IMR-90 (cell line): ENCODE data around the gene SFTPA1. TPM values are rescaled to one million over a fixed set of nuclear protein-coding genes. Genes with fewer than 3 reads are reported as not detected.

Experiments used
- ATAC-seq: fragments of 200-7000 bp; cut with Tn5 transposase; 2 replicates; pipeline ENCODE4 v1.9.1; 2020; ENCODE audit warnings: low read depth, mild to moderate bottlenecking, moderate library complexity
- BruUV-seq: library from RNA; stranded (reverse); fragments of 400-500 nt; replicated peaks from 2 replicates; lab custom pipeline; 2021; lab: Mats Ljungman, UMichigan
- CTCF ChIA-PET: fragments of 300-600 bp; formaldehyde crosslinking; extraction: SDS; loops from one replicate; lab custom pipeline; 2021; ENCODE audit warnings: antibody characterized with exemption; lab: Yijun Ruan, JAX
- POLR2A ChIA-PET: fragments of 300-600 bp; sonication (Branson Sonifier 250); formaldehyde crosslinking; loops from one replicate; lab custom pipeline; 2022; ENCODE audit warnings: antibody characterized with exemption; ENCODE audit not compliant: unreplicated experiment; lab: Charles Lee
- DNase-seq: peaks from one replicate; pipeline ENCODE4 v3.0.0; 2013
- H2AFZ ChIP-seq: replicated peaks from 2 replicates; pipeline ENCODE3; 2013; ENCODE audit warnings: low read length, mild to moderate bottlenecking; ENCODE audit not compliant: poor library complexity
- H2AK5ac ChIP-seq: 2 replicates; pipeline ENCODE4 v1.6.1; 2013; ENCODE audit warnings: low read depth, low read length, inconsistent platforms
- H2AK9ac ChIP-seq: replicated peaks from 2 replicates; pipeline ENCODE3; 2013; ENCODE audit warnings: mild to moderate bottlenecking, low read depth, low read length, moderate library complexity; ENCODE audit not compliant: poor library complexity
- H2BK120ac ChIP-seq: 2 replicates; pipeline ENCODE4 v1.6.1; 2013; ENCODE audit warnings: low read depth, low read length, inconsistent platforms
- H2BK15ac ChIP-seq: 3 replicates; pipeline ENCODE4 v1.6.1; 2013; ENCODE audit warnings: low read depth, low read length, inconsistent platforms
- H2BK20ac ChIP-seq: 2 replicates; pipeline ENCODE4 v1.6.1; 2013; ENCODE audit warnings: low read depth, mild to moderate bottlenecking, inconsistent platforms, low read length, moderate library complexity
- H2BK5ac ChIP-seq: 2 replicates; pipeline ENCODE4 v1.6.1; 2013; ENCODE audit warnings: mild to moderate bottlenecking, low read depth, low read length, inconsistent platforms; ENCODE audit not compliant: poor library complexity, severe bottlenecking
- H3K14ac ChIP-seq: replicated peaks from 2 replicates; pipeline ENCODE4 v1.6.1; 2013; ENCODE audit warnings: low read depth, low read length, inconsistent platforms
- H3K18ac ChIP-seq: 2 replicates; pipeline ENCODE4 v1.6.1; 2013; ENCODE audit warnings: low read depth, low read length, control low read depth
- H3K23ac ChIP-seq: 2 replicates; pipeline ENCODE4 v1.6.1; 2013; ENCODE audit warnings: low read depth, low read length, inconsistent platforms
- H3K27ac ChIP-seq: 2 replicates; pipeline ENCODE4 v1.5.1; 2013; ENCODE audit warnings: mild to moderate bottlenecking, control low read depth, low read length; ENCODE audit not compliant: insufficient read depth
- H3K27me3 ChIP-seq: 2 replicates; pipeline ENCODE4 v1.6.1; 2013; ENCODE audit warnings: low read length; ENCODE audit not compliant: control insufficient read depth, insufficient read depth
- H3K36me3 ChIP-seq: 2 replicates; pipeline ENCODE4 v1.6.1; 2013; ENCODE audit warnings: low read length, mixed read lengths; ENCODE audit not compliant: control insufficient read depth, insufficient read depth
- H3K4ac ChIP-seq: 2 replicates; pipeline ENCODE4 v1.6.1; 2013; ENCODE audit warnings: low read depth, low read length, inconsistent platforms
- H3K4me1 ChIP-seq: 2 replicates; pipeline ENCODE4 v1.6.1; 2013; ENCODE audit warnings: low read length, mixed read lengths; ENCODE audit not compliant: control insufficient read depth, insufficient read depth
- H3K4me2 ChIP-seq: 2 replicates; pipeline ENCODE4 v1.6.1; 2013; ENCODE audit warnings: low read depth, mild to moderate bottlenecking, control low read depth, low read length, moderate library complexity
- H3K4me3 ChIP-seq: 2 replicates; pipeline ENCODE4 v1.5.1; 2013; ENCODE audit warnings: low read depth, mild to moderate bottlenecking, control low read depth, low read length, moderate library complexity; ENCODE audit not compliant: insufficient read depth
- H3K56ac ChIP-seq: 2 replicates; pipeline ENCODE4 v1.6.1; 2013; ENCODE audit warnings: low read length, inconsistent platforms; ENCODE audit not compliant: insufficient read depth; ENCODE audit errors: extremely low read depth
- H3K79me1 ChIP-seq, 2 experiments: 2 replicates each; pipeline ENCODE4 v1.6.1; 2013; ENCODE audit warnings: low read length in 2 of 2, inconsistent platforms in 1 of 2, low read depth in 1 of 2
- H3K9ac ChIP-seq: 2 replicates; pipeline ENCODE4 v1.6.1; 2013; ENCODE audit warnings: low read depth, low read length, control low read depth
- H3K9me1 ChIP-seq: 2 replicates; pipeline ENCODE4 v1.6.1; 2013; ENCODE audit warnings: low read length, inconsistent platforms; ENCODE audit not compliant: insufficient read depth
- H3K9me3 ChIP-seq: 2 replicates; pipeline ENCODE4 v1.6.1; 2013; ENCODE audit warnings: low read length; ENCODE audit not compliant: control insufficient read depth, insufficient read depth
- H4K20me1 ChIP-seq: 2 replicates; pipeline ENCODE4 v1.6.1; 2013; ENCODE audit warnings: low read length, inconsistent platforms; ENCODE audit not compliant: insufficient read depth
- H4K5ac ChIP-seq: 2 replicates; pipeline ENCODE4 v1.6.1; 2013; ENCODE audit warnings: mild to moderate bottlenecking, low read depth, low read length, control low read depth
- H4K8ac ChIP-seq, 2 experiments: 2 replicates each; pipeline ENCODE4 v1.6.1; 2013; ENCODE audit warnings: low read depth in 2 of 2, low read length in 2 of 2, control low read depth in 1 of 2, inconsistent platforms in 1 of 2
- H4K91ac ChIP-seq: 2 replicates; pipeline ENCODE4 v1.6.1; 2013; ENCODE audit warnings: low read depth, low read length, inconsistent platforms; ENCODE audit not compliant: insufficient read depth
- CEBPB ChIP-seq: IDR thresholded peaks from 2 replicates; pipeline ENCODE4 v1.6.1; 2012; ENCODE audit warnings: low read depth, low read length, improper control_type of control experiment
- FOS ChIP-seq: fragments of 150-350 bp; IDR thresholded peaks from 2 replicates; pipeline ENCODE4 v1.6.1; 2016; ENCODE audit warnings: low read depth, low read length
- MAFK ChIP-seq: IDR thresholded peaks from 2 replicates; pipeline ENCODE4 v1.6.1; 2012; ENCODE audit warnings: low read depth, low read length, improper control_type of control experiment
- MAZ ChIP-seq: IDR thresholded peaks from 2 replicates; pipeline ENCODE4 v1.6.1; 2012; ENCODE audit warnings: low read depth, mild to moderate bottlenecking, low read length, improper control_type of control experiment, moderate library complexity, borderline replicate concordance
- MXI1 ChIP-seq: IDR thresholded peaks from 2 replicates; pipeline ENCODE4 v1.6.1; 2012; ENCODE audit warnings: low read depth, mild to moderate bottlenecking, low read length, moderate library complexity, borderline replicate concordance
- NFE2L2 ChIP-seq: fragments of 150-350 bp; IDR thresholded peaks from 2 replicates; pipeline ENCODE4 v1.6.1; 2016; ENCODE audit warnings: low read depth, mild to moderate bottlenecking, low read length
- RCOR1 ChIP-seq: IDR thresholded peaks from 2 replicates; pipeline ENCODE4 v1.6.1; 2012; ENCODE audit warnings: mild to moderate bottlenecking, low read length, improper control_type of control experiment; ENCODE audit not compliant: insufficient replicate concordance
- SMC3 ChIP-seq: fragments of 150-350 bp; IDR thresholded peaks from 2 replicates; pipeline ENCODE4 v1.6.1; 2016; ENCODE audit warnings: low read depth, mild to moderate bottlenecking, antibody characterized with exemption, low read length, moderate library complexity
- dilution Hi-C: fragments of 300-500 bp; cut with HindIII; formaldehyde crosslinking; loops from one replicate; pipeline ENCODE4 v1.14.3; 2018; ENCODE audit warnings: low sequenced_read_pairs; ENCODE audit not compliant: unreplicated experiment
- in situ Hi-C: fragments of 300-500 bp; cut with MboI; formaldehyde crosslinking; loops from 3 replicates; pipeline ENCODE4 v1.14.3; 2019; ENCODE audit warnings: low sequenced_read_pairs, inconsistent platforms, mixed read lengths
- intact Hi-C: fragments of 100-400 bp; cut with micrococcal nuclease; formaldehyde crosslinking; loops from 2 replicates; pipeline ENCODE4 v1.10.0; 2022
- polyA plus RNA-seq, 3 experiments: library from polyadenylated mRNA; depleted of rRNA; stranded (reverse); fragments of >200 nt; gene quantifications; 2 replicates each; pipeline ENCODE4 v1.2.3, GENCODE V29; 2012; ENCODE audit warnings: low replicate concordance in 1 of 3
- total RNA-seq: library from RNA; depleted of rRNA; stranded (reverse); fragments of >200 nt; gene quantifications from 2 replicates; pipeline ENCODE4 v1.2.3, GENCODE V29; 2012
- TF ChIP-seq, protein P1 (sequence below): conservative IDR thresholded peaks from 2 replicates; pipeline ENCODE4 v1.5.1; 2012; ENCODE audit warnings: mild to moderate bottlenecking, low read depth, low read length, improper control_type of control experiment
- TF ChIP-seq, protein P2 (sequence below): fragments of 150-350 bp; IDR thresholded peaks from 2 replicates; pipeline ENCODE4 v1.6.1; 2016; ENCODE audit warnings: low read depth, mild to moderate bottlenecking, low read length, moderate library complexity, borderline replicate concordance

Gene SFTPA1
- total and polyA plus RNA-seq, 2 of the 4 experiments (the other 2 are of a cell fraction) = not detected

DNA sequence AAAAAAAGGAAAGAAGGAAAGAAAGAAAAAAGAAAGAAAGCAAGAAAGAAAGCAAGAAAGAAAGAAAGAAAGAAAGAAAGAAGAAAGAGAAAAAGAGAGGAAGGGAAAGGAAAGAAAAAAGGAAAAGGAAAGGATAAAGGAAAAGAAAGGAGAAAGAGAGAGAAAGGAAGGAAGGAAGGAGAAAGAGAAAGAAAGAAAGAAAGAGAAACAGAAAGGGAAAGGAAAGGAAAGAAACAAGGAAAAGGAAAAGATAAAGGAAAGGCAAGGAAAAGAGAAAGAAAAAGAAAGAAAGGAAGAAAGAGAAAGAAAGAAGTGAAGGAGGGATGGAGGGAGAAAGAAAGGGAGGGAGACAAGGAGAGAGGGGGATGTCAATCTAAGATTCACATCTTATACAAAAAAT, 29.7 kb upstream of the SFTPA1 start:
- Histone ChIP-seq H3K14ac (no peak overlapping the region), H3K9me3 (no peaks in the 10 kb centered on the region), H2BK15ac (no peak overlapping the region), H3K4me1 (no peaks in the 10 kb centered on the region), H2BK20ac (no peak overlapping the region), H3K9me1 (no peaks in the 10 kb centered on the region), H3K27ac (no peak overlapping the region), H3K27me3 (peaks cover 24% of the 10 kb centered on the region), H3K36me3 (no peaks in the 10 kb centered on the region), H3K18ac (no peak overlapping the region), H4K20me1 (no peaks in the 10 kb centered on the region), H4K8ac (no peak overlapping the region), H3K4me2 (no peak overlapping the region), H2AFZ (no peak overlapping the region), H3K79me1 (no peaks in the 10 kb centered on the region), H3K23ac (no peak overlapping the region), H4K91ac (no peak overlapping the region), H3K4ac (no peak overlapping the region), H3K56ac (no peak overlapping the region), H2BK120ac (no peak overlapping the region), H2BK5ac (no peak overlapping the region), H3K9ac (no peak overlapping the region), H3K4me3 (no peak overlapping the region), H2AK5ac (no peak overlapping the region), H2AK9ac (no peak overlapping the region), H4K5ac (no peak overlapping the region)
- intact Hi-C loops (no loop called here), in situ Hi-C loops (no loop called here), dilution Hi-C loops (no loop called here)
- DNase-seq (no peak), ATAC-seq (no peak)
- no peak for TF ChIP-seq SMC3
- TF ChIP-seq, protein P1, sequence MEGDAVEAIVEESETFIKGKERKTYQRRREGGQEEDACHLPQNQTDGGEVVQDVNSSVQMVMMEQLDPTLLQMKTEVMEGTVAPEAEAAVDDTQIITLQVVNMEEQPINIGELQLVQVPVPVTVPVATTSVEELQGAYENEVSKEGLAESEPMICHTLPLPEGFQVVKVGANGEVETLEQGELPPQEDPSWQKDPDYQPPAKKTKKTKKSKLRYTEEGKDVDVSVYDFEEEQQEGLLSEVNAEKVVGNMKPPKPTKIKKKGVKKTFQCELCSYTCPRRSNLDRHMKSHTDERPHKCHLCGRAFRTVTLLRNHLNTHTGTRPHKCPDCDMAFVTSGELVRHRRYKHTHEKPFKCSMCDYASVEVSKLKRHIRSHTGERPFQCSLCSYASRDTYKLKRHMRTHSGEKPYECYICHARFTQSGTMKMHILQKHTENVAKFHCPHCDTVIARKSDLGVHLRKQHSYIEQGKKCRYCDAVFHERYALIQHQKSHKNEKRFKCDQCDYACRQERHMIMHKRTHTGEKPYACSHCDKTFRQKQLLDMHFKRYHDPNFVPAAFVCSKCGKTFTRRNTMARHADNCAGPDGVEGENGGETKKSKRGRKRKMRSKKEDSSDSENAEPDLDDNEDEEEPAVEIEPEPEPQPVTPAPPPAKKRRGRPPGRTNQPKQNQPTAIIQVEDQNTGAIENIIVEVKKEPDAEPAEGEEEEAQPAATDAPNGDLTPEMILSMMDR = no peak
- no peak for TF ChIP-seq FOS
- no peak for TF ChIP-seq NFE2L2
- TF ChIP-seq MAZ = no peak
- TF ChIP-seq, protein P2, sequence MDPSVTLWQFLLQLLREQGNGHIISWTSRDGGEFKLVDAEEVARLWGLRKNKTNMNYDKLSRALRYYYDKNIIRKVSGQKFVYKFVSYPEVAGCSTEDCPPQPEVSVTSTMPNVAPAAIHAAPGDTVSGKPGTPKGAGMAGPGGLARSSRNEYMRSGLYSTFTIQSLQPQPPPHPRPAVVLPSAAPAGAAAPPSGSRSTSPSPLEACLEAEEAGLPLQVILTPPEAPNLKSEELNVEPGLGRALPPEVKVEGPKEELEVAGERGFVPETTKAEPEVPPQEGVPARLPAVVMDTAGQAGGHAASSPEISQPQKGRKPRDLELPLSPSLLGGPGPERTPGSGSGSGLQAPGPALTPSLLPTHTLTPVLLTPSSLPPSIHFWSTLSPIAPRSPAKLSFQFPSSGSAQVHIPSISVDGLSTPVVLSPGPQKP = no peak
- TF ChIP-seq MAFK = no peak
- no peak for TF ChIP-seq MXI1
- no peak for TF ChIP-seq RCOR1
- no peak for TF ChIP-seq CEBPB
- ChIA-PET POLR2A (no interaction called here), CTCF (no interaction called here)
- no TSS peak for BruUV-seq
